ENCODE data around the gene AK9. TPM values are rescaled to one million over a fixed set of nuclear protein-coding genes. Genes with fewer than 3 reads are reported as not detected.

Gene AK9
- total and polyA plus RNA-seq, 10 of the 15 experiments (the other 5 are each of a cell fraction or from before 2014, with no cell fraction given) = 2.1 to 7.4 (median 4.2) TPM

DNA sequence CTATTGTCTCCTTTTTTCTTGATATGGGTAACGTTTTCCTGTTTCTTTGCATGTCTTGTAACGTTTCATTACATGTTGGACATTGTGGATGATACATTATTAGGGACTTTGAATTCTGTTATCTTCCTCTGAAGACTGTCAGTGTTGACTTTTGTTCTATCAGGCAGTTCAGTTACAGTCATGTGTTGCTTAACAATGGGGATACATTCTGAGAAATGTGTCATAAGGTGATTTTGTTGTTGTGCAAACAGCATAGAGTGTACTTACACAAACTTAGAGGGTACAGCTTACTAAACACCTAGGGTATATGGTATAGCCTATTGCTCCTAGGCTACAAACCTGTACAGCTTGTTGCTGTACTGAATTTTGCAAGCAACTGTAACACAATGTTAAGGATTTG, 64.7 kb downstream of the AK9 start:
- no peak overlapping the region for H3K27ac ChIP-seq (ENCODE audit: control insufficient read depth, insufficient read depth)
- H3K79me2 ChIP-seq (ENCODE audit: control insufficient read depth, insufficient read depth, low read length) = no peaks in the 10 kb centered on the region
- SMC1A ChIA-PET (ENCODE audit: uncharacterized antibody, unreplicated experiment) = interaction anchor here (1.0 kb wide), 1 partner anchor 10 kb away, joined by 5 read pairs; no protein-coding TSS in a partner anchor
- H3K27me3 ChIP-seq (replicated peaks in 1 of 2; ENCODE audit: control insufficient read depth in 2 of 2, insufficient read depth in 2 of 2, low read length in 1 of 2) = no peaks in the 10 kb centered on the region
- TF ChIP-seq BRCA1 (IDR thresholded peaks at IDR 0.05; ENCODE audit: low read depth, low read length) = no peak
- no peak for TF ChIP-seq KLF5 (IDR thresholded peaks at IDR 0.05; ENCODE audit: partially characterized antibody)
- TF ChIP-seq LARP7 (IDR thresholded peaks at IDR 0.05) = no peak
- POLR2A ChIA-PET = no interaction called here
- CTCF ChIA-PET = interaction anchor here (0.5 to 0.6 kb wide), 2 partner anchors 12 to 45 kb away, joined by 3 read pairs; no protein-coding TSS in a partner anchor
- H4K20me1 ChIP-seq (ENCODE audit: control insufficient read depth, insufficient read depth) = no peaks in the 10 kb centered on the region
- RAD21 ChIA-PET (ENCODE audit: unreplicated experiment) = interaction anchor here (0.7 kb wide), 1 partner anchor 88 kb away, joined by 3 read pairs; no protein-coding TSS in a partner anchor
- no peak overlapping the region for H3K4me2 ChIP-seq (ENCODE audit: control insufficient read depth, insufficient read depth)
- no peak for DNase-seq (ENCODE audit: low read depth, low spot score)
- no peak for FAIRE-seq
- no peaks in the 10 kb centered on the region for H3K36me3 ChIP-seq (ENCODE audit: control insufficient read depth in 2 of 2, insufficient read depth in 2 of 2, low read length in 1 of 2)
- H3K9me3 ChIP-seq (replicated peaks; ENCODE audit: control insufficient read depth, insufficient read depth, low read length) = no peaks in the 10 kb centered on the region
- no peak overlapping the region for H3K4me3 ChIP-seq
- WGBS (ENCODE audit: insufficient coverage, insufficient replicate concordance, low lambda C conversion rate, missing lambda C conversion rate) = 23% methylated on average over 2 of the region's 2 CpGs
- intact Hi-C loops (cut with micrococcal nuclease; ENCODE audit: unreplicated experiment) (no loop called here), in situ Hi-C loops (cut with MboI) (no loop called here)
- BruUV-seq (replicated peaks) = no TSS peak
- ATAC-seq = no peak
- H2AFZ ChIP-seq (ENCODE audit: control insufficient read depth, low read depth, low read length) = no peak overlapping the region
- no peaks in the 10 kb centered on the region for H3K4me1 ChIP-seq (ENCODE audit: control insufficient read depth, insufficient read depth, low read length)
- H3K9ac ChIP-seq (ENCODE audit: control insufficient read depth, insufficient read depth, low read length) = no peak overlapping the region

DNA sequence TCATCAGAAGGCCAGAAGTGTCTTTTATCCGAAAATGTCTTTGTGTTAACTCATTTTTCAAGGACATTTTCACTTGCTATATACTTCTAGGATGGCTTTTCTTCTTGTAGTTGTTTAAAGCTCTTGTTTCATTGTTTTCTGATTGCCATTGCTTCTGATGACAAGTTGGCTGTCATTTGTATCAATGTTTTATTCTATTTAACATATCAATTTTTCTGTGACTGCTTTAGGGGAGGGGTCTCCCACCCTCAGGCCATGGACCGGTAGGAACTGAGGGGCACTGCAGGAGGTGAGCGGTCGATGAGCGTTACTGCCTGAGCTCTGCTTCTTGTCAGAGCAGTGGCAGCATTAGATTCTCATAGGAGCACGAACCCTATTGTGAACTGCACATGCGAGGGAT, 65.8 kb downstream of the AK9 start:
- 71% methylated on average over 7 of the region's 7 CpGs for WGBS (ENCODE audit: insufficient coverage, insufficient replicate concordance, low lambda C conversion rate, missing lambda C conversion rate)
- Histone ChIP-seq H3K27me3 (replicated peaks in 1 of 2; ENCODE audit: control insufficient read depth in 2 of 2, insufficient read depth in 2 of 2, low read length in 1 of 2) (no peaks in the 10 kb centered on the region), H2AFZ (ENCODE audit: control insufficient read depth, low read depth, low read length) (no peak overlapping the region), H3K4me2 (ENCODE audit: control insufficient read depth, insufficient read depth) (no peak overlapping the region), H3K4me3 (no peak overlapping the region), H3K79me2 (ENCODE audit: control insufficient read depth, insufficient read depth, low read length) (no peaks in the 10 kb centered on the region), H3K36me3 (ENCODE audit: control insufficient read depth in 2 of 2, insufficient read depth in 2 of 2, low read length in 1 of 2) (no peaks in the 10 kb centered on the region), H3K9ac (ENCODE audit: control insufficient read depth, insufficient read depth, low read length) (no peak overlapping the region), H3K4me1 (ENCODE audit: control insufficient read depth, insufficient read depth, low read length) (no peaks in the 10 kb centered on the region), H3K9me3 (replicated peaks; ENCODE audit: control insufficient read depth, insufficient read depth, low read length) (no peaks in the 10 kb centered on the region), H3K27ac (ENCODE audit: control insufficient read depth, insufficient read depth) (no peak overlapping the region), H4K20me1 (ENCODE audit: control insufficient read depth, insufficient read depth) (no peaks in the 10 kb centered on the region)
- DNase-seq (ENCODE audit: low read depth, low spot score) (no peak), FAIRE-seq (no peak), ATAC-seq (no peak)
- CTCF ChIA-PET = no interaction called here
- POLR2A ChIA-PET = no interaction called here
- intact Hi-C loops (cut with micrococcal nuclease; ENCODE audit: unreplicated experiment) (no loop called here), in situ Hi-C loops (cut with MboI) (no loop called here)
- SMC1A ChIA-PET (ENCODE audit: uncharacterized antibody, unreplicated experiment) = interaction anchor here (1.0 to 1.9 kb wide), 2 partner anchors 8 to 16 kb away, joined by 5 read pairs; no protein-coding TSS in a partner anchor
- no TSS peak for BruUV-seq (replicated peaks)
- RAD21 ChIA-PET (ENCODE audit: unreplicated experiment) = no interaction called here
- TF ChIP-seq SUPT20H (IDR thresholded peaks at IDR 0.05; ENCODE audit: borderline replicate concordance, control insufficient read depth, low read depth, low read length) (no peak), RFX5 (IDR thresholded peaks at IDR 0.05; ENCODE audit: low read depth, low read length) (no peak), SIX5 (IDR thresholded peaks at IDR 0.05; ENCODE audit: low read depth, low read length, severe bottlenecking) (no peak), DPF2 (IDR thresholded peaks at IDR 0.05) (no peak), FOXM1 (IDR thresholded peaks at IDR 0.05; ENCODE audit: low read depth, low read length) (no peak), FOS (IDR thresholded peaks at IDR 0.05; ENCODE audit: borderline replicate concordance, extremely low read depth, insufficient read length) (no peak), RELA (IDR thresholded peaks at IDR 0.05; ENCODE audit: borderline replicate concordance, partially characterized antibody) (no peak), ZNF384 (IDR thresholded peaks at IDR 0.05; ENCODE audit: borderline replicate concordance, low read depth, low read length) (no peak), GATAD2B (conservative IDR thresholded peaks at IDR 0.05; ENCODE audit: low read depth) (no peak)
- TF ChIP-seq, protein P1, sequence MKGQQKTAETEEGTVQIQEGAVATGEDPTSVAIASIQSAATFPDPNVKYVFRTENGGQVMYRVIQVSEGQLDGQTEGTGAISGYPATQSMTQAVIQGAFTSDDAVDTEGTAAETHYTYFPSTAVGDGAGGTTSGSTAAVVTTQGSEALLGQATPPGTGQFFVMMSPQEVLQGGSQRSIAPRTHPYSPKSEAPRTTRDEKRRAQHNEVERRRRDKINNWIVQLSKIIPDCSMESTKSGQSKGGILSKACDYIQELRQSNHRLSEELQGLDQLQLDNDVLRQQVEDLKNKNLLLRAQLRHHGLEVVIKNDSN (IDR thresholded peaks at IDR 0.05; ENCODE audit: borderline replicate concordance, extremely low read length, insufficient read depth, low read depth, low read length) = no peak

Measured in GM12878 (cell line).